Mucosa of descending colon (tissue), 3 donors: ENCODE results near the gene NUSAP1. TPM values are rescaled to one million over a fixed set of nuclear protein-coding genes. Genes with fewer than 3 reads are reported as not detected.
A peak's percentile ranks its signal among the peaks of the same experiment; 100 is the strongest.
"Not testable (repeated sequence)": the region's sequence is repeated elsewhere in the genome, so short reads cannot be mapped to it uniquely, and the experiment has no call there.

ENCODE experiments used
- ATAC-seq: fragments of 200-7000 bp; cut with Tn5 transposase; one replicate; pipeline ENCODE4 v1.9.1; 2020; ENCODE audit warnings: mild to moderate bottlenecking, moderate library complexity
- DNase-seq, 3 donors: peaks; one replicate each; pipeline ENCODE4 v3.0.0-alpha.2; 2020
- H3K36me3 ChIP-seq: fragments of 200-600 bp; one replicate; pipeline ENCODE4 v1.8.0; 2021; ENCODE audit warnings: low read depth, mild to moderate bottlenecking
- H3K4me1 ChIP-seq: fragments of 200-600 bp; one replicate; pipeline ENCODE4 v1.8.0; 2021; ENCODE audit warnings: low read depth, mild to moderate bottlenecking
- H3K4me3 ChIP-seq: fragments of 200-600 bp; one replicate; pipeline ENCODE4 v1.8.0; 2021; ENCODE audit warnings: mild to moderate bottlenecking
- H3K9me3 ChIP-seq: fragments of 200-600 bp; one replicate; pipeline ENCODE4 v1.8.0; 2021; ENCODE audit warnings: mild to moderate bottlenecking
- CTCF ChIP-seq: fragments of 200-600 bp; IDR thresholded peaks from one replicate; pipeline ENCODE4 v1.8.0; 2022; ENCODE audit warnings: antibody characterized with exemption, mild to moderate bottlenecking
- intact Hi-C, 2 donors: fragments of 100-400 bp; cut with DNase I in 1 of 2; cut with micrococcal nuclease in 1 of 2; formaldehyde crosslinking; loops; one replicate each; pipeline versions ENCODE4 v1.11.0 to v1.11.1; 2022; cut with DNase I, micrococcal nuclease
- total RNA-seq, 3 donors: library from RNA; stranded (reverse); fragmentation: NEBNext Ultra II Directional in 2 of 3; extraction: Animal tissue kit (Norgen Biotek cat#: 25700) in 2 of 3; gene quantifications; one replicate each; pipeline versions ENCODE4 v1.2.1 to v1.2.4, GENCODE V29; 2021 to 2023
- donor health status: DM: no; HTN: no; CAD: no; lungs with moderate emphysema.
- donor health status: DM: no; HTN: no; CAD: no.
- donor health status: DM: no; HTN: yes; CAD: no.

NUSAP1 gene
- total RNA-seq, 3 donors from 2014 or later: 3.8 to 31.5 (median 8.3) TPM

- TF ChIP-seq CTCF: no peak
- H3K36me3 ChIP-seq: no peaks in the 10 kb centered on the region
- no peak overlapping the region for H3K4me3 ChIP-seq
- intact Hi-C loops: no loop called here
- peaks cover 15% of the 10 kb centered on the region for H3K4me1 ChIP-seq
- no peaks in the 10 kb centered on the region for H3K9me3 ChIP-seq
- DNase-seq: no peak
- no peak for ATAC-seq
These were observed 45.9 kb upstream of the NUSAP1 start for GRCh38 chr15:41286665-41287333.

GRCh38 chr15:41288464-41288863 lies 44.2 kb upstream of the NUSAP1 start:
- H3K9me3 ChIP-seq: no peaks in the 10 kb centered on the region
- TF ChIP-seq CTCF: no peak
- intact Hi-C loops: no loop called here
- peaks cover 10% of the 10 kb centered on the region for H3K4me1 ChIP-seq
- ATAC-seq (no peak), DNase-seq (no peak)
- H3K4me3 ChIP-seq: no peak overlapping the region
- no peaks in the 10 kb centered on the region for H3K36me3 ChIP-seq

GRCh38 chr15:41289953-41290352 lies 42.7 kb upstream of the NUSAP1 start:
- no peak for TF ChIP-seq CTCF
- Histone ChIP-seq H3K4me3 (no peak overlapping the region), H3K9me3 (no peaks in the 10 kb centered on the region), H3K4me1 (peaks cover 10% of the 10 kb centered on the region), H3K36me3 (no peaks in the 10 kb centered on the region)
- no peak for ATAC-seq
- intact Hi-C loops: no loop called here
- DNase-seq: no peak

- no peak for TF ChIP-seq CTCF
- intact Hi-C loops: no loop called here
- Histone ChIP-seq H3K9me3 (no peaks in the 10 kb centered on the region), H3K36me3 (no peaks in the 10 kb centered on the region), H3K4me3 (no peak overlapping the region), H3K4me1 (peaks cover 6% of the 10 kb centered on the region)
- ATAC-seq: peak; percentile 73
- DNase-seq: no peak
These were observed 41.5 kb upstream of the NUSAP1 start for GRCh38 chr15:41291065-41291631.

- H3K4me3 ChIP-seq: no peak overlapping the region
- intact Hi-C loops: no loop called here
- no peak for DNase-seq
- ATAC-seq: no peak
- TF ChIP-seq CTCF: no peak
- no peaks in the 10 kb centered on the region for H3K9me3 ChIP-seq
- H3K36me3 ChIP-seq: no peaks in the 10 kb centered on the region
- no peaks in the 10 kb centered on the region for H3K4me1 ChIP-seq
These were observed 40.2 kb upstream of the NUSAP1 start for GRCh38 chr15:41292521-41292920.

- ATAC-seq, H3K36me3 ChIP-seq, DNase-seq, intact Hi-C loops, H3K9me3 ChIP-seq, H3K4me1 ChIP-seq, H3K4me3 ChIP-seq: not testable (repeated sequence)
These were observed 31.5 kb upstream of the NUSAP1 start for GRCh38 chr15:41301139-41301538.
